Testis (tissue), 3 donors: ENCODE measurements around the gene ARHGAP26. TPM values are rescaled to one million over a fixed set of nuclear protein-coding genes. Genes with fewer than 3 reads are reported as not detected.
A peak's percentile ranks its signal among the peaks of the same experiment; 100 is the strongest.

ENCODE experiments used
- DNase-seq: peaks from one replicate; pipeline ENCODE4 v3.0.0-alpha.2; 2019
- H3K27ac ChIP-seq, 2 donors: fragments of 200-600 bp; sonication (generic); one replicate each; pipeline ENCODE4 v1.5.1; 2019
- H3K27me3 ChIP-seq: fragments of 200-600 bp; sonication (generic); one replicate; pipeline ENCODE4 v1.5.1; 2019
- H3K36me3 ChIP-seq: fragments of 200-600 bp; sonication (generic); one replicate; pipeline ENCODE4 v1.5.1; 2017; ENCODE audit warnings: low read depth; ENCODE audit errors: missing control alignments
- H3K4me1 ChIP-seq: fragments of 200-600 bp; sonication (generic); one replicate; pipeline ENCODE4 v1.5.1; 2019
- H3K4me3 ChIP-seq, 2 donors: fragments of 200-600 bp; sonication (generic); one replicate each; pipeline ENCODE4 v1.5.1; 2017 to 2019
- H3K9me3 ChIP-seq: fragments of 200-600 bp; sonication (generic); one replicate; pipeline ENCODE4 v1.5.1; 2017
- CTCF ChIP-seq, 3 experiments: fragments of 450-650 bp in 2 of 3; fragments of 200-600 bp in 1 of 3; sonication (generic) in 1 of 3; IDR thresholded peaks; one replicate each; pipeline ENCODE4 v1.5.1; 2016 to 2019; ENCODE audit warnings: antibody characterized with exemption in 3 of 3, mild to moderate bottlenecking in 2 of 3, moderate library complexity in 1 of 3
- POLR2A ChIP-seq: fragments of 450-650 bp; IDR thresholded peaks from one replicate; pipeline ENCODE4 v1.6.1; 2017; ENCODE audit warnings: antibody characterized with exemption, mild to moderate bottlenecking, moderate library complexity
- WGBS, 2 donors: methylation state at CpG; one replicate each; pipeline ENCODE4 v1.1.5; 2018; 5-methylcytosine and 5-hydroxymethylcytosine counted together
- intact Hi-C: fragments of 100-400 bp; cut with DNase I; formaldehyde crosslinking; loops from one replicate; pipeline ENCODE4 v1.15.1; 2023; ENCODE audit warnings: low total_unique reads
- polyA plus RNA-seq: library from polyadenylated mRNA; stranded (reverse); fragments of 350-450 nt; fragmentation: Illumina TruSeq; extraction: RNeasy Lipid Tissue Mini Kit (QIAGEN cat#74804); gene quantifications from one replicate; pipeline ENCODE4 v1.2.3, GENCODE V29; 2014; ENCODE audit warnings: low read depth, low replicate concordance; ENCODE audit not compliant: insufficient read depth
- total RNA-seq, 2 donors: library from RNA; depleted of rRNA; stranded (reverse); fragments of >200 nt; gene quantifications; one replicate each; pipeline ENCODE4 v1.2.3, GENCODE V29; 2016

ARHGAP26 gene
- total and polyA plus RNA-seq, 3 donors from 2014 or later: 33.8 to 98.7 (median 95.7) TPM

DNA sequence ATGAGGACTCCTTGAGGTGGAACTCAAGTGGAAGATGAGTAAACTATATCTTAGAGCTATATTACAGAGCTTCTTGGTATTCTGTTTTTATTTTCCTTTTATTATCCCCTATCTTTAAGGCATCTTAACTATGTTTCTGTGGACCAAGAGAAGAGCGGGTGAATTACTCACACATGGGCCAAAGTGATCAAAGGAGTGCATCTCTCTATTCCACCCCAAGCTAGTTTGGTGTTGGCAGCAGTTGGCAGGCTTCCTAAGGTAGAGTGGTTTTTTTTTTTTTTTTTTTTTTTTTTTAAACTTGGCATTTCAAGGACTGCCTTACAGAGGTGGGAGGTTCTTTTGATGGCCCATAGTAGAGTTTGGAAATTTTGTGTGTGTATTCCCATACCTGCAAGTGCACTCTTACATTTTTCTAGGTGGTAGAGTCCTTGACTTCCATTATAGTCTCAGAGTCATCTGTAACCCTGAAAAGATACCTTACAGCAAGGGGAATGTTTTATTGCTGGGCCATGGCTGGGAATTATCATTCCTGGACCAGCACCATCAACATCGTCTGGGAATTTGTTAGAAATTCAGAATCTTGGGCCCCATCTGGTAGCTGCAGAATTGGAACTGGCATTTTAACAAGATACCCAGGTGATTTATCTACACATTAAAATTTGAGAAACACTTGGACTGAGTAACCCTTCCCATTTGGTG, 51.0 kb downstream of the ARHGAP26 start:
- TF ChIP-seq CTCF (IDR thresholded peaks at IDR 0.05): no peak
- TF ChIP-seq POLR2A: no peak
- intact Hi-C loops: no loop called here
- Histone ChIP-seq H3K27me3 (no peaks in the 10 kb centered on the region), H3K9me3 (no peaks in the 10 kb centered on the region), H3K36me3 (no peaks in the 10 kb centered on the region), H3K27ac (no peak overlapping the region), H3K4me1 (peaks cover 50% of the 10 kb centered on the region), H3K4me3 (no peak overlapping the region)
- WGBS, 2 donors: 96 to 100% methylated on average over 2 of the region's 2 CpGs
- DNase-seq: no peak

DNA sequence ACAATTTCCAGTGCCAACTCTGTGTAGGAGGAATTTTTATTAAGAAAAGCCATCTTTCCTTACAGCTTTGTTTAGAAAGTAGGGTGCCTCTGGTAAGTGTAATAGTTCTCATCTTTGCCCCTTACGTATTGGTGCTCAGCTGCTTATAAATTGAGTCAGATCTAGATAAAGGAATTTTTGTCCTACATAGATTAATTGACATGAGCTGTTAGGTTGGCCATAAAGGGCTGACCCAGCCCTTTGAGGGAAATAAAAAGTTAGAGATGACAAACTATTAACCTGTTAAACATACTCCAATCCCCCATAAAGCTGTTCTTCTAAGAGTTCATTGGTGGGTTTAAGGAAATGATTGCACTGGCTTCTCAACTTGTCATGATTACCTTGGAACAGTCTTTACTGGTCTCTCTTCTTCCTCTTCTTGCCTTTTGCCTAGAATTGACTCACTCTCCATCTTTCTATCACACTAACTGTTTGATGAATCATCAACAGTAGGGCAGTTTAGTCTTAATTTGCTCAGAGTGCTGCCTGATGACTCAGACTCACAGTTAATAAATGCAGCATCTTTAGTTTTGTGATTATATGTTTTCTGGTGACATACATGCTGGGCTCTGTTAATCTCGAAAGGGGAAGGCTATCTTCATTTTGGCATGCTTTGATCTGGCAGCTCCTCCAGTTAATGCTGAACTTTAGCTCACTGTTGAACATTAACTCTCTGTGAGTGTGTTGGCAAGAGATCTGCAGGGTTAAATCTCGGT, 51.7 kb downstream of the ARHGAP26 start:
- no peak for DNase-seq
- TF ChIP-seq CTCF (IDR thresholded peaks at IDR 0.05): no peak
- no peak for TF ChIP-seq POLR2A
- no peak overlapping the region for H3K27ac ChIP-seq
- H3K36me3 ChIP-seq: no peaks in the 10 kb centered on the region
- H3K9me3 ChIP-seq: no peaks in the 10 kb centered on the region
- 69 to 70% methylated on average over 3 of the region's 3 CpGs for WGBS, 2 donors
- intact Hi-C loops: no loop called here
- no peaks in the 10 kb centered on the region for H3K27me3 ChIP-seq
- no peak overlapping the region for H3K4me3 ChIP-seq
- peaks cover 48% of the 10 kb centered on the region for H3K4me1 ChIP-seq

GRCh38 chr5:142823126-142823525, 52.9 kb downstream of the ARHGAP26 start:
- no peaks in the 10 kb centered on the region for H3K36me3 ChIP-seq
- H3K9me3 ChIP-seq: no peaks in the 10 kb centered on the region
- H3K27ac ChIP-seq: peak overlapping the region in 1 of 2 donors; percentile 29
- no peak overlapping the region for H3K4me3 ChIP-seq
- whole genome bisulfite sequencing, 2 donors: 69 to 74% methylated on average over 2 of the region's 2 CpGs
- intact Hi-C loops: no loop called here
- TF ChIP-seq POLR2A (no peak), CTCF (IDR thresholded peaks at IDR 0.05) (no peak)
- DNase-seq: no peak
- peaks cover 48% of the 10 kb centered on the region for H3K4me1 ChIP-seq
- no peaks in the 10 kb centered on the region for H3K27me3 ChIP-seq

GRCh38 chr5:142823806-142824205, 53.6 kb downstream of the ARHGAP26 start:
- 82 to 91% methylated on average over 5 of the region's 5 CpGs for whole genome bisulfite sequencing, 2 donors
- H3K4me3 ChIP-seq: no peak overlapping the region
- H3K4me1 ChIP-seq: peaks cover 44% of the 10 kb centered on the region
- TF ChIP-seq POLR2A (no peak), CTCF (IDR thresholded peaks at IDR 0.05) (no peak)
- intact Hi-C loops: no loop called here
- no peaks in the 10 kb centered on the region for H3K36me3 ChIP-seq
- DNase-seq: no peak
- H3K9me3 ChIP-seq: no peaks in the 10 kb centered on the region
- no peaks in the 10 kb centered on the region for H3K27me3 ChIP-seq
- H3K27ac ChIP-seq: peak overlapping the region in 1 of 2 donors; percentile 29
